GM19351 (cell line): ENCODE data around the gene PFKL.

ENCODE experiments used
- ATAC-seq: cut with Tn5 transposase; IDR thresholded peaks from one replicate; pipeline ENCODE4 v1.9.1; 2021; ENCODE audit warnings: mild to moderate bottlenecking, moderate library complexity; ENCODE audit not compliant: unreplicated experiment

The PFKL gene

GRCh38 chr21:44310628-44311507, 11.0 kb downstream of the PFKL start:
- ATAC-seq: no peak

- ATAC-seq: no peak
Measured at GRCh38 chr21:44312089-44312488, 12.2 kb downstream of the PFKL start.

- ATAC-seq: no peak
Measured at GRCh38 chr21:44312716-44313115, 12.9 kb downstream of the PFKL start.

- ATAC-seq: no peak
Measured at GRCh38 chr21:44313451-44313850, 13.6 kb downstream of the PFKL start.

GRCh38 chr21:44314128-44314527, 14.3 kb downstream of the PFKL start:
- no peak for ATAC-seq

- no peak for ATAC-seq
Measured at GRCh38 chr21:44314561-44314960, 14.7 kb downstream of the PFKL start.

GRCh38 chr21:44315691-44316203, 15.9 kb downstream of the PFKL start:
- ATAC-seq: no peak

GRCh38 chr21:44316277-44316900, 16.5 kb downstream of the PFKL start:
- no peak for ATAC-seq

GRCh38 chr21:44317241-44317782, 17.5 kb downstream of the PFKL start:
- ATAC-seq: no peak

- ATAC-seq: no peak
Measured at GRCh38 chr21:44317871-44318270, 18.0 kb downstream of the PFKL start.

GRCh38 chr21:44318489-44319285, 18.8 kb downstream of the PFKL start:
- no peak for ATAC-seq

- ATAC-seq: no peak
Measured at GRCh38 chr21:44319407-44320065, 19.7 kb downstream of the PFKL start.

GRCh38 chr21:44320847-44321246, 21.0 kb downstream of the PFKL start:
- ATAC-seq: no peak

- ATAC-seq: no peak
Measured at GRCh38 chr21:44321846-44322450, 22.1 kb downstream of the PFKL start.

- no peak for ATAC-seq
Measured at GRCh38 chr21:44322621-44323325, 22.9 kb downstream of the PFKL start.

- no peak for ATAC-seq
Measured at GRCh38 chr21:44323591-44323990, 23.7 kb downstream of the PFKL start.

GRCh38 chr21:44324106-44324853, 24.4 kb downstream of the PFKL start:
- ATAC-seq: no peak

GRCh38 chr21:44324854-44325107, 24.9 kb downstream of the PFKL start:
- ATAC-seq: no peak
